Measurements from ENCODE around the gene REN.

The REN gene

GRCh38 chr1:204178487-204179281, 12.5 kb upstream of the REN start:
- Histone ChIP-seq H3K36me3 (no peaks in the 10 kb centered on the region), H3K9me3 (no peaks in the 10 kb centered on the region), H3K4me3 (ENCODE audit: low read depth in 1 of 2, low read length in 1 of 2) (no peak overlapping the region), H3K27me3 (peaks cover 54% of the 10 kb centered on the region), H3K27ac (no peak overlapping the region), H3K4me1 (ENCODE audit: control insufficient read depth in 1 of 2, insufficient read depth in 1 of 2, low read depth in 1 of 2, low read length in 1 of 2) (no peaks in the 10 kb centered on the region)
- no peak for TF ChIP-seq CTCF (IDR thresholded peaks at IDR 0.05)

DNA sequence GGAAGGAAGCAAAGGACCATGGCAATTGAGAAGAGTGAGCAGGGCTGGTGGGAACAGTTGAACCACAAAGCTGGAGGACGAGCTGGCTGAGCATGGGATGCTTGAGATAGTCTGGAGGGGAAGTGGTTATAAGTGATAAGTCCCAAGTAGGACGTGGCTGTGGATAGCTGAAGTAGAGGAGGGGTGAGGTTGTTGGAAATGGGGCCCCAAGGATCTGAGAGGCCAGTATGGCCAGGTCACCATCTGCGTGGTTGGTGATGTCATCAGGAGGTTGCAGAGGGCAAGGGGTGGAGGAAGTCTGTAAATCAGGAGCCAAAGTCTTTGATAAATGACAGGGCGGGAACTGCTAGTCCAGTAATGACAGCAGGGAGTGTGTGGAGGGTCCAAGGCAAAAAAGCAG, 11.0 kb upstream of the REN start:
- no peak overlapping the region for H3K4me3 ChIP-seq (ENCODE audit: low read depth in 1 of 2, low read length in 1 of 2)
- no peak overlapping the region for H3K27ac ChIP-seq
- no peaks in the 10 kb centered on the region for H3K9me3 ChIP-seq
- peaks cover 48% of the 10 kb centered on the region for H3K27me3 ChIP-seq
- no peak for TF ChIP-seq CTCF (IDR thresholded peaks at IDR 0.05)
- no peaks in the 10 kb centered on the region for H3K36me3 ChIP-seq
- no peaks in the 10 kb centered on the region for H3K4me1 ChIP-seq (ENCODE audit: control insufficient read depth in 1 of 2, insufficient read depth in 1 of 2, low read depth in 1 of 2, low read length in 1 of 2)

- no peaks in the 10 kb centered on the region for H3K36me3 ChIP-seq
- H3K27me3 ChIP-seq: peaks cover 48% of the 10 kb centered on the region
- no peak for TF ChIP-seq CTCF (IDR thresholded peaks at IDR 0.05)
Observed at GRCh38 chr1:204176049-204176448, 9.9 kb upstream of the REN start.

DNA sequence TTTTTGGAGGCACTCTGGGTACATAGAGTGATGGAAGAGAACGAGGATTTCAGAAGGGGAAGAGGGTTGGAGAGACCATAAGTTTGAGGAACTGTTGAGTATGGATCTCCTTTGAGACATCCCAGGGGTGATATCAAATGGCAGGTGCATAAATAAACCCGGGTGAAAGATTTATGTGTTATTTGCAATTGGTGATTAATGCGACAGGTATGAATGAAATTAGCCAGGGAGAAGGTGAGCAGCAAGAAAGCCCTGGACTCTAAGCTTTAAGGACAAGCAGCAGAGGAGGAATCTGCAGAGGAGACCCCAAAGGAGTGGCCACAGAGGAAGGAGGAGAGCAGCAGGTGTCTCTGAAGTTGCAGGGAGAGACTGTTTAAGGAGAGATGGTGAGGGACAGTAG, 8.8 kb upstream of the REN start:
- Histone ChIP-seq H3K27me3 (peaks cover 48% of the 10 kb centered on the region), H3K4me3 (ENCODE audit: low read depth in 1 of 2, low read length in 1 of 2) (no peak overlapping the region), H3K36me3 (no peaks in the 10 kb centered on the region), H3K4me1 (ENCODE audit: control insufficient read depth in 1 of 2, insufficient read depth in 1 of 2, low read depth in 1 of 2, low read length in 1 of 2) (no peaks in the 10 kb centered on the region), H3K9me3 (peaks cover 6% of the 10 kb centered on the region), H3K27ac (no peak overlapping the region)
- TF ChIP-seq CTCF (IDR thresholded peaks at IDR 0.05): no peak

More at GRCh38 chr1:204176049-204176448, 9.9 kb upstream of the REN start:
- H3K9me3 ChIP-seq: no peaks in the 10 kb centered on the region
- H3K27ac ChIP-seq: no peak overlapping the region
- H3K4me1 ChIP-seq (ENCODE audit: control insufficient read depth in 1 of 2, insufficient read depth in 1 of 2, low read depth in 1 of 2, low read length in 1 of 2): no peaks in the 10 kb centered on the region
- H3K4me3 ChIP-seq (ENCODE audit: low read depth in 1 of 2, low read length in 1 of 2): no peak overlapping the region

GRCh38 chr1:204172404-204173029, 6.4 kb upstream of the REN start:
- peaks cover 22% of the 10 kb centered on the region for H3K9me3 ChIP-seq
- no peak for TF ChIP-seq CTCF (IDR thresholded peaks at IDR 0.05)
- no peaks in the 10 kb centered on the region for H3K4me1 ChIP-seq (ENCODE audit: control insufficient read depth in 1 of 2, insufficient read depth in 1 of 2, low read depth in 1 of 2, low read length in 1 of 2)
- peaks cover 26% of the 10 kb centered on the region for H3K27me3 ChIP-seq
- H3K27ac ChIP-seq: no peak overlapping the region
- no peaks in the 10 kb centered on the region for H3K36me3 ChIP-seq
- H3K4me3 ChIP-seq (ENCODE audit: low read depth in 1 of 2, low read length in 1 of 2): no peak overlapping the region

Measured in neutrophil (primary cell).